SK-N-MC (cell line): ENCODE results near the gene ETV6.

Experiments
- DNase-seq: peaks from one replicate; pipeline ENCODE4 v3.0.0-alpha.2; 2011; ENCODE audit warnings: low read depth, low spot score
- H3K27ac ChIP-seq: fragments of 200-600 bp; sonication (generic); 2 replicates; pipeline ENCODE4 v1.5.1; 2016; ENCODE audit warnings: mixed run types
- H3K36me3 ChIP-seq: fragments of 200-600 bp; sonication (generic); 2 replicates; pipeline ENCODE4 v1.6.1; 2017; ENCODE audit warnings: antibody characterized with exemption, low read length, mixed read lengths; ENCODE audit not compliant: insufficient read depth
- H3K4me3 ChIP-seq: fragments of 200-600 bp; sonication (generic); 2 replicates; pipeline ENCODE4 v1.5.1; 2016
- H3K9ac ChIP-seq: fragments of 200-600 bp; sonication (generic); 2 replicates; pipeline ENCODE4 v1.8.0; 2017; ENCODE audit warnings: mixed run types, mixed read lengths; ENCODE audit not compliant: insufficient read length
- H3K9me3 ChIP-seq: fragments of 200-600 bp; sonication (generic); 2 replicates; pipeline ENCODE4 v1.6.1; 2017; ENCODE audit warnings: low read depth, mild to moderate bottlenecking, antibody characterized with exemption, low read length, moderate library complexity, mixed read lengths
- EZH2 ChIP-seq: fragments of 200-600 bp; sonication (generic); IDR thresholded peaks from one replicate; pipeline ENCODE4 v1.6.1; 2017; ENCODE audit warnings: antibody characterized with exemption
- FOXP2 ChIP-seq: optimal IDR thresholded peaks from 2 replicates; pipeline ENCODE3; 2011; ENCODE audit warnings: mild to moderate bottlenecking, moderate library complexity; ENCODE audit not compliant: insufficient read depth; ENCODE audit errors: extremely low read length, control extremely low read depth
- POLR2AphosphoS5 ChIP-seq: IDR thresholded peaks from 2 replicates; pipeline ENCODE4 v1.6.1; 2012; ENCODE audit warnings: mild to moderate bottlenecking, low read depth, low read length, borderline replicate concordance

ETV6 gene

GRCh38 chr12:11922361-11922760 is 272.9 kb downstream of the ETV6 start:
- no peak overlapping the region for H3K9ac ChIP-seq
- no peaks in the 10 kb centered on the region for H3K9me3 ChIP-seq
- no peak overlapping the region for H3K27ac ChIP-seq
- no peaks in the 10 kb centered on the region for H3K36me3 ChIP-seq
- no peak for DNase-seq
- TF ChIP-seq POLR2AphosphoS5: no peak
- TF ChIP-seq FOXP2: no peak
- no peak overlapping the region for H3K4me3 ChIP-seq

DNA sequence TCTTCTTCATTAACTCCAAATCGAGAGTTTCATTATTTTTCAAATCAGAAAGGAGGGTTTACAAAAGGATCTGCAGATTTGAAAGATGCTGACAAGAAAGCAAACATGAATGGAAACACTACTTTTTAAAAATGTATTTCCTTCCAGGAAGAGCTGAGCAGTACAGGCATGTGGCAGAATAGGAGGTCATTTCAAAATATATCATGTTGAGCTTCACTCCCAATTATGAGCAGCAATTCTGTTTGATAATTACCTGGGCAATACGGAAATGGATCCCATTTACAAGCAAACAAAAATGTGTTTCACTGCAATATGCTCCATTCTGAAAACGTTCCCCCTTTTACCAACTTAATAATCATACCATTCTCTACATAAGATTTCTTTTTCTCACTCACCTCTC is 273.6 kb downstream of the ETV6 start:
- TF ChIP-seq FOXP2 (no peak), POLR2AphosphoS5 (no peak), EZH2 (no peak)
- Histone ChIP-seq H3K36me3 (no peaks in the 10 kb centered on the region), H3K9me3 (no peaks in the 10 kb centered on the region)

GRCh38 chr12:11927286-11927935 is 277.9 kb downstream of the ETV6 start:
- Histone ChIP-seq H3K36me3 (no peaks in the 10 kb centered on the region), H3K9me3 (no peaks in the 10 kb centered on the region), H3K27ac (no peak overlapping the region), H3K4me3 (no peak overlapping the region), H3K9ac (no peak overlapping the region)
- DNase-seq: no peak
- TF ChIP-seq EZH2 (no peak), FOXP2 (no peak), POLR2AphosphoS5 (no peak)

More for the DNA sequence above, 273.6 kb downstream of the ETV6 start:
- DNase-seq: no peak
- no peak overlapping the region for H3K27ac ChIP-seq
- no peak overlapping the region for H3K4me3 ChIP-seq
- no peak overlapping the region for H3K9ac ChIP-seq

DNA sequence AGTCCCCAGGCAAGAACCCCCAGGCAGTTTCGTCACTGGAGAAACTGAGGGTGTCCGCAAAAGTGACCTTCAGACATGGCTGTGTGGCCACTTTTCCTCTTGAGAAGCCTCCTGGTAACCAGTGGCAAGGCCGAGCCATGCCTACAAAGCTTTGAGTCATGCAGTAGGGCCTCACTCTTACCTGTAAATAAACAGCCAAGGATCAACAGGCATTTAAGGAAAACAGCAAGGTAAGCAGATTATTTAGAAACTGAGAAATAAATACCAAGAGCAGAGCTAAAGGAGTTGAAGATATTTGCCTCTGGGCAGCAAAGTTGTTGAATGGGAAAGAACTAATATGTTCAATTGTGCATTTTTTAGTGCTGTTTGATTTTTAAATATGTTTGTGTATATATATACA is 280.2 kb downstream of the ETV6 start:
- no peak overlapping the region for H3K4me3 ChIP-seq
- no peak for TF ChIP-seq EZH2
- TF ChIP-seq FOXP2: no peak
- no peak for TF ChIP-seq POLR2AphosphoS5
- no peak overlapping the region for H3K9ac ChIP-seq
- DNase-seq: no peak
- no peak overlapping the region for H3K27ac ChIP-seq
- no peaks in the 10 kb centered on the region for H3K9me3 ChIP-seq
- H3K36me3 ChIP-seq: no peaks in the 10 kb centered on the region

- H3K36me3 ChIP-seq: no peaks in the 10 kb centered on the region
- no peak overlapping the region for H3K4me3 ChIP-seq
- DNase-seq: no peak
- no peak for TF ChIP-seq FOXP2
- no peaks in the 10 kb centered on the region for H3K9me3 ChIP-seq
- H3K27ac ChIP-seq: no peak overlapping the region
- H3K9ac ChIP-seq: no peak overlapping the region
Observed at GRCh38 chr12:11939223-11939622, 289.7 kb downstream of the ETV6 start.

DNA sequence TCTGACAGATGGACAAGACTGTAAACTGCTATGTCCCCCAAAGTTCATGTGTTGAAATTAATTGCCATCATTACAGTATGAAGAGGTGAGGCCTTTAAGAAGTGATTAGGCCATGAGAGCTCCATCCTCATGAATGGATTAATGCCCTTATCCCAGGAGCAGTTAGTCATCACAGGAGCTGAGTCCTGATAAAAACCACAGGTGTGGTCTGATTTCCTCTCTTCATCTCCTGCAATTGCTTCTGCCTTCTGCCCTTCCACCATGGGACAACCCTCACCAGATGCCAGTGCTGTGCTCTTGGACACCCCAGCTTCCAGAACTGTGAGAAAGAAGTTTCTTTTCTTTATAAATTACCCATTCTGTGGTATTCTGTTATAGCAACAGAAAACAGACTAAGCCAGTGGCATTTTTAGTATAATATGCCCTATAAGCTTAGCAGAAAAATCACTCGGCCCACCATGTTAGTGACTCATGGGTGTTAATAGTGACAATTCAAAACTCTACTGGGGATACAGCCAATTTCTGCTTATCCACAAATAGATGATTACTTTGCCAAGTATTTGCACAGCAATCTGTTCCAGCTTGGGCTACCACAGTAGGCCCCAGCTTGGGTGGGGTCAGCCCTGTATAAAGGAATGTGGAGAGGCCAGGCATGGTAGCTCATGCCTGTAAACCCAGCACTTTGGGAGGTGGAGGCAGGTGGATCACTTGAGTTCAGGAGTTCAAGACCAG is 292.3 kb downstream of the ETV6 start:
- Histone ChIP-seq H3K27ac (no peak overlapping the region), H3K9me3 (no peaks in the 10 kb centered on the region), H3K4me3 (no peak overlapping the region), H3K36me3 (no peaks in the 10 kb centered on the region), H3K9ac (no peak overlapping the region)
- no peak for DNase-seq
- TF ChIP-seq POLR2AphosphoS5 (no peak), FOXP2 (no peak), EZH2 (no peak)

DNA sequence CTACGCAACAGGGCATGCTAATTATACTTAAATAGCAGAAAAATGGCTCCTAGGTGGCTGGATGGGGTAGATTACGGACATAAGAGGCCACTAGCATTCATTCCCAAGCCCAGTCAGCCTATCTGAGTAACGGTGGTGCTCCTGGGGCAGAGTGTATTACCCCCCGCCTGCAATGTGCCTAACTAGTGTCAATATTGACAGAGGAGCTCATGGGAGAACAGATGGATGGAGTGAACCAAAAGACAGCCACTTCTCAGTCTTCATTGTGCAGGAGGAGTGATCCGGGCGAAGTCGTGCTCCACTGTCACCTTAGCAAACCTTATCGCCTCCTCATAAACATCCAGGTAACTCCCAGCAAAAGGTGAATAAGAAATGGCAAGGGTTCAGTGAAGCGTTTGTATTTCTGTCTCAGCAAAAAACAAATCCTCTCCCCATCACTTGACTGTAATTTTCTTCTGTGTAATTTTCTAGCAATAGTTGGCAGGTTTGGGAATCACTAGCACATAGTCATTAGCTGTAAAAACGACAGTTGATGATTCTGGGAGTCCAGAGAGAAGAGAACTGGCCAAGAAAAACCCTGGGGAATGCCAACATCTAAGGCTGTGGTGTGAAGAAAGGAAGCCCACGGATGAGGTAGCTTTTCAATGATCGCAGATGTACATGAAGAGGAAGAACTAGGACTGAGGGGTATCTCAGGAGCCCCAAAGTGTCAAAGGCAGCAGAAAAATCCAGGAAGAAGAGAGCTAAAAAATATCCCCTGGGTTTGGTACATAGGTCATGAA is 294.6 kb downstream of the ETV6 start:
- no peaks in the 10 kb centered on the region for H3K9me3 ChIP-seq
- TF ChIP-seq POLR2AphosphoS5: no peak
- no peak for TF ChIP-seq FOXP2
- no peak for TF ChIP-seq EZH2
- H3K27ac ChIP-seq: no peak overlapping the region
- H3K36me3 ChIP-seq: no peaks in the 10 kb centered on the region
- no peak for DNase-seq
- H3K9ac ChIP-seq: no peak overlapping the region
- no peak overlapping the region for H3K4me3 ChIP-seq
